ENCODE results near the gene HDAC9. TPM values are rescaled to one million over a fixed set of nuclear protein-coding genes. Genes with fewer than 3 reads are reported as not detected.

The HDAC9 gene
- total RNA-seq, 2 experiments from 2014 or later = 1.5 to 3.0 TPM

DNA sequence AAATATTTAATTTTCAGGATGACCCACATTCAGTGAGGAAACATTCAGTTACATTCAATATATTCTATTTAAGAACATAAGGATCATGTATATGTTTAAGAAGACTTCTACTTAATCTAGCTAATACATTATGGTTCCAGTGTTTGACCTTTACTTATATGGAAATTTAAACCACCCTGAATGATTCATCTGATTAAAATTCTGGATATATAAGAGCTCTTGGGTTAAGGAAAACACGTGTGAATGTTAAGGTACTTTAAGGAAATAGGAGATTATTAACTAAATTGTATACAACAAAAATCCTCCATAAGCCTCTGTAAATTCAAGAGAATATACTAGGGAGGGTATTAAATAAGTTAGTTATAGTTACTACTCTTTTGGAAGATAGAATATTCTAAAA, 40.9 kb downstream of the HDAC9 start:
- DNase-seq = no peak
- Mint-ChIP-seq H3K27me3 (no peaks in the 10 kb centered on the region), H3K4me3 (no peak overlapping the region), H3K9me3 (peaks cover 1% of the 10 kb centered on the region), H3K4me1 (ENCODE audit: low read depth) (peaks cover 16% of the 10 kb centered on the region), H3K36me3 (ENCODE audit: low read depth) (no peaks in the 10 kb centered on the region), H3K27ac (no peak overlapping the region)
- no peak for ATAC-seq
- CTCF ChIA-PET = interaction anchor here (1.4 kb wide), 1 partner anchor 129 kb away, joined by 3 read pairs; no protein-coding TSS in a partner anchor
- POLR2A ChIA-PET = interaction anchor here (1.5 kb wide), 1 partner anchor 11 kb away, joined by 3 read pairs; no protein-coding TSS in a partner anchor
- TF ChIP-seq, protein P1, sequence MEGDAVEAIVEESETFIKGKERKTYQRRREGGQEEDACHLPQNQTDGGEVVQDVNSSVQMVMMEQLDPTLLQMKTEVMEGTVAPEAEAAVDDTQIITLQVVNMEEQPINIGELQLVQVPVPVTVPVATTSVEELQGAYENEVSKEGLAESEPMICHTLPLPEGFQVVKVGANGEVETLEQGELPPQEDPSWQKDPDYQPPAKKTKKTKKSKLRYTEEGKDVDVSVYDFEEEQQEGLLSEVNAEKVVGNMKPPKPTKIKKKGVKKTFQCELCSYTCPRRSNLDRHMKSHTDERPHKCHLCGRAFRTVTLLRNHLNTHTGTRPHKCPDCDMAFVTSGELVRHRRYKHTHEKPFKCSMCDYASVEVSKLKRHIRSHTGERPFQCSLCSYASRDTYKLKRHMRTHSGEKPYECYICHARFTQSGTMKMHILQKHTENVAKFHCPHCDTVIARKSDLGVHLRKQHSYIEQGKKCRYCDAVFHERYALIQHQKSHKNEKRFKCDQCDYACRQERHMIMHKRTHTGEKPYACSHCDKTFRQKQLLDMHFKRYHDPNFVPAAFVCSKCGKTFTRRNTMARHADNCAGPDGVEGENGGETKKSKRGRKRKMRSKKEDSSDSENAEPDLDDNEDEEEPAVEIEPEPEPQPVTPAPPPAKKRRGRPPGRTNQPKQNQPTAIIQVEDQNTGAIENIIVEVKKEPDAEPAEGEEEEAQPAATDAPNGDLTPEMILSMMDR (IDR thresholded peaks at IDR 0.05) = no peak
- intact Hi-C loops (cut with micrococcal nuclease) = no loop called here

DNA sequence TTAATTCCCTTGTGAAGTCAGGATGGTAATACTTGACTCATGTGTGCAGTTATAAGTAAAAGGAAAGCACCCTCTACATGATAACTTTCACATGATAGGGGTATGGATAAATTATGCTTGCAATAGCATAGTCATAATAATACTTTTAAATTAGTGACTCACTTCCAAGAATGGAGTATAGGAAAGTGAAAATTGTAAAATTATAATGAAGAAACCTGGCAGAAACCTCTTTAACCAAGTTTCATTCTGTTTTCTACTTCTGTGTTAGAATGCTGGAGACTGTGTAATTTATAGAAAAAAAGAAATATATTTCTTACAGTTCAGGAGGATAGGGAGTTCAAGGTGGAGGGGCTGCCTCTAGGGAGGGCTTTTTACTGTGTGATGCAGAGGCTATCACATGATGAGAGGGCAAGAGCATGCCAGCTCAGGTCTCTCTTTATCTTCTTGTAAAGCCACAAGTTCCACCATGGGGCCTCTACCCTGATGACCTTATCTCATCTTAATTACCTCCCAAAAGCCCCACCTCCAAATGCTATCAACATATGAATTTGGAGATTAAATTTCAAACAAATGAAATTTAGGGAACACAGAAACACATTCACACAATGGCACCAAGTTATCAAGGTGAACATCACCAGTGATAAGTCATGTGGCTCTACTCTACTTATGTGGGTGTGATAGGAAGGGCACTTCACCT, 43.2 kb downstream of the HDAC9 start:
- H3K36me3 Mint-ChIP-seq (ENCODE audit: low read depth) = no peaks in the 10 kb centered on the region
- H3K27me3 Mint-ChIP-seq = no peaks in the 10 kb centered on the region
- peak; percentile 32 for DNase-seq
- CTCF ChIA-PET = interaction anchor here (1.0 kb wide), 1 partner anchor 20 kb away, joined by 3 read pairs; no protein-coding TSS in a partner anchor
- H3K4me1 Mint-ChIP-seq (ENCODE audit: low read depth) = peaks cover 13% of the 10 kb centered on the region
- H3K27ac Mint-ChIP-seq = peak overlapping the region; percentile 85
- TF ChIP-seq, protein P1 (IDR thresholded peaks at IDR 0.05) = no peak
- ATAC-seq = peak; percentile 89
- H3K9me3 Mint-ChIP-seq = peaks cover 1% of the 10 kb centered on the region
- POLR2A ChIA-PET = no interaction called here
- intact Hi-C loops (cut with micrococcal nuclease) = no loop called here
- H3K4me3 Mint-ChIP-seq = no peak overlapping the region

DNA sequence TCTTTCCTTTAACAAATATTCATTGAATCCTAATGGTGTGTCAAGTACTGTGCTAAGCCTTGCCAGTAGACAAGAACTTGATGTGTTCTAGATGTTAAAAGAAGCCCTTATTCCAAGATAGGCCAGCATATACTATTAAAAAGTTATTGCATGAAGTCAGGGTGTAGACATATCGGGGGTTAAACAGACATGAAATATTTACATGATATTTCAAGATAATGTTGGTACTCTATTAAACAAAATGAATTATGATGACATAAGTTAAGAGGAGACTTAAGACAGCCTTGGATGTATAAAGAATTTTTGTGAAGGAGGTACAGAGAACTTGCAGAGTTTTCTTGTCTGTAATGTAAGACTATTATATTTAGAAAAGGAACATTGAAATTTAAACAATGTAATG, 44.8 kb downstream of the HDAC9 start:
- DNase-seq (no peak), ATAC-seq (no peak)
- Mint-ChIP-seq H3K27ac (no peak overlapping the region), H3K36me3 (ENCODE audit: low read depth) (no peaks in the 10 kb centered on the region), H3K27me3 (no peaks in the 10 kb centered on the region), H3K9me3 (peaks cover 1% of the 10 kb centered on the region), H3K4me3 (no peak overlapping the region), H3K4me1 (ENCODE audit: low read depth) (peaks cover 13% of the 10 kb centered on the region)
- CTCF ChIA-PET = no interaction called here
- intact Hi-C loops (cut with micrococcal nuclease) = no loop called here
- POLR2A ChIA-PET = no interaction called here
- TF ChIP-seq, protein P1 (IDR thresholded peaks at IDR 0.05) = no peak

DNA sequence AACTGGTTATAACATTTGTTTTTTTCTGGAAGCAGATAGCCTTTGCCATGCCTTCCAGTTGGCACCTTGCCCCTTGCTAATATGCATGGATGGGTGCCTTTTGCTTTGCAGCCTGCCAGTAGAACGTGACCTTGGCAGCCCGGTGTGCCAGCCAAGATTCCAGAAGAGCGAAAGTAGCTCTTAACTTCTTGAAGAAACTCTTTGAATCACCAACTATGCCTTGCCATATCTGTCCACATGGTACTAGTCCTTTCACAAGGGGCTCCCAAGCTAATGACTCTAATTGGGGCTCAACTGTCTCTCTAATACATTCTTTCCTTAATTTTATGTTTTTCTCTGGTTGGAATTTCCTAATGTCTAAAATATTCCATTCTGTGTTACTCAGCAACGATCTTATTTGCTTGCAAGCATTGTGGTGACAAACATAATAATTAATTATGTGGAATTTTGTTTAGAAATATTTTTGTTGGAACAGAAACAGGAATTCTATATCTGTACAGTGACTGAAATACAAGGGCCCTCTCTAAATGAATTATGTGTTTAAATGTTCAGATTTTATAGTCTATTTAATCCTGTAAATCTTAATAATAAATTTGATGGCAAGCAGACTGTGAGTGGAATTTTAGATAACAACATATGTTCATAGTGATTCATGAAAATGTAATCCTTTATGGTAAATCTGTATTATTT, 45.8 kb downstream of the HDAC9 start:
- H3K9me3 Mint-ChIP-seq = peaks cover 1% of the 10 kb centered on the region
- intact Hi-C loops (cut with micrococcal nuclease) = no loop called here
- H3K27me3 Mint-ChIP-seq = no peaks in the 10 kb centered on the region
- H3K27ac Mint-ChIP-seq = no peak overlapping the region
- TF ChIP-seq, protein P1 (IDR thresholded peaks at IDR 0.05) = no peak
- ChIA-PET POLR2A (no interaction called here), CTCF (no interaction called here)
- H3K4me3 Mint-ChIP-seq = no peak overlapping the region
- ATAC-seq = no peak
- peaks cover 13% of the 10 kb centered on the region for H3K4me1 Mint-ChIP-seq (ENCODE audit: low read depth)
- no peaks in the 10 kb centered on the region for H3K36me3 Mint-ChIP-seq (ENCODE audit: low read depth)
- DNase-seq = no peak

DNA sequence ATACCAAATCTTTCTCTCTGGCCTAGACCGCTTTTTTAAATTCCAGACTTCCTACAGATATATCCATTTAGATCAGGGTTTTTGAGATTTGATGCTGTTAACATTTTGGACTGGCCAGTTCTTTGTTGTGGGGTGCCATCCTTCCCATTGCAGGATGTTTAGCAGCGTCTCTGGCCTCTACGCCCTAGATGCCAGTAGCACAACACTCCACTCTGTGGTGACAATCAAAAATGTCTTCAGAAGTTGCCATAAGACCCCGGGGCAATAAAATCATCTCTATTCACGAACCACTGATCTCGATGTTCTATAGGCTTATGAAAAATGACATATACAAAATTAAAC, 46.3 kb downstream of the HDAC9 start:
- intact Hi-C loops (cut with micrococcal nuclease) = no loop called here
- ChIA-PET POLR2A (no interaction called here), CTCF (no interaction called here)
- H3K4me1 Mint-ChIP-seq (ENCODE audit: low read depth) = peaks cover 13% of the 10 kb centered on the region
- peaks cover 1% of the 10 kb centered on the region for H3K9me3 Mint-ChIP-seq
- no peak for DNase-seq
- TF ChIP-seq, protein P1 (IDR thresholded peaks at IDR 0.05) = no peak
- H3K27ac Mint-ChIP-seq = no peak overlapping the region
- ATAC-seq = no peak
- H3K4me3 Mint-ChIP-seq = no peak overlapping the region
- H3K27me3 Mint-ChIP-seq = no peaks in the 10 kb centered on the region
- no peaks in the 10 kb centered on the region for H3K36me3 Mint-ChIP-seq (ENCODE audit: low read depth)

All from activated CD8-positive, alpha-beta T cell treated with anti-CD3 and anti-CD28 coated beads for 36 hours (primary cell).